Psoas muscle (tissue), 8 donors: ENCODE measurements around the gene GTPBP4. TPM values are rescaled to one million over a fixed set of nuclear protein-coding genes. Genes with fewer than 3 reads are reported as not detected.

Experiments
- ATAC-seq, 4 donors: fragments of 200-7000 bp; cut with Tn5 transposase; one replicate each; pipeline ENCODE4 v1.9.1; 2020; ENCODE audit warnings: moderate library complexity in 3 of 4, mild to moderate bottlenecking in 2 of 4
- DNase-seq, 2 donors: peaks; one replicate each; pipeline ENCODE4 v3.0.0-alpha.2; 2020
- H3K27ac ChIP-seq: fragments of 200-600 bp; one replicate; pipeline ENCODE4 v1.8.0; 2022
- H3K27me3 ChIP-seq, 3 donors: fragments of 200-600 bp in 1 of 3; one replicate each; pipeline versions ENCODE4 v1.6.1 to v1.8.0; 2013 to 2022; ENCODE audit warnings: low read length in 2 of 3, mild to moderate bottlenecking in 2 of 3, moderate library complexity in 1 of 3; ENCODE audit not compliant: insufficient read depth in 3 of 3
- H3K36me3 ChIP-seq, 2 donors: fragments of 200-600 bp in 1 of 2; one replicate each; pipeline versions ENCODE4 v1.6.1 to v1.8.0; 2013 to 2022; ENCODE audit warnings: low read depth in 1 of 2, mild to moderate bottlenecking in 1 of 2, moderate library complexity in 1 of 2; ENCODE audit not compliant: insufficient read depth in 1 of 2
- H3K4me1 ChIP-seq: fragments of 200-600 bp; one replicate; pipeline ENCODE4 v1.8.0; 2022
- H3K4me3 ChIP-seq: fragments of 200-600 bp; one replicate; pipeline ENCODE4 v1.8.0; 2022; ENCODE audit warnings: mild to moderate bottlenecking
- H3K9me3 ChIP-seq: fragments of 200-600 bp; one replicate; pipeline ENCODE4 v1.8.0; 2022
- CTCF ChIP-seq: fragments of 200-600 bp; IDR thresholded peaks from one replicate; pipeline ENCODE4 v1.8.0; 2022; ENCODE audit warnings: antibody characterized with exemption
- WGBS, 3 donors: extraction: QIAGEN DNeasy Blood & Tissue Kit; methylation state at CpG; one replicate each; pipeline versions ENCODE4 v1.1.6 to v1.1.7; 2013; 5-methylcytosine and 5-hydroxymethylcytosine counted together
- intact Hi-C, 2 donors: fragments of 100-400 bp; cut with DNase I; formaldehyde crosslinking; loops; one replicate each; pipeline versions ENCODE4 v1.11.0 to v1.14.2; 2022
- polyA plus RNA-seq, 3 donors: library from polyadenylated mRNA; stranded (reverse); fragments of 200-250 nt; gene quantifications; one replicate each; pipeline ENCODE4 v1.2.3, GENCODE V29; 2013
- total RNA-seq, 4 donors: library from RNA; stranded (reverse); fragmentation: NEBNext Ultra II Directional in 2 of 4; extraction: Animal tissue kit (Norgen Biotek cat#: 25700) in 2 of 4; gene quantifications; one replicate each; pipeline versions ENCODE4 v1.2.1 to v1.2.4, GENCODE V29; 2021 to 2023
- donor health status: healthy with polysubstance abuse.
- donor health status: DM: no; HTN: no; CAD: no; lungs with moderate emphysema.
- donor health status: Bipolar disorder and iron deficiency.
- donor health status: healthy.
- donor health status: DM: yes; HTN: yes; CAD: no.
- donor health status: DM: no; HTN: no; CAD: no.
- donor health status: DM: no; HTN: no; CAD: no.
- donor health status: DM: yes; HTN: yes; CAD: no.

GTPBP4 gene
- total and polyA plus RNA-seq, 7 donors, result 36.3 to 134 (median 70.2) TPM

DNA sequence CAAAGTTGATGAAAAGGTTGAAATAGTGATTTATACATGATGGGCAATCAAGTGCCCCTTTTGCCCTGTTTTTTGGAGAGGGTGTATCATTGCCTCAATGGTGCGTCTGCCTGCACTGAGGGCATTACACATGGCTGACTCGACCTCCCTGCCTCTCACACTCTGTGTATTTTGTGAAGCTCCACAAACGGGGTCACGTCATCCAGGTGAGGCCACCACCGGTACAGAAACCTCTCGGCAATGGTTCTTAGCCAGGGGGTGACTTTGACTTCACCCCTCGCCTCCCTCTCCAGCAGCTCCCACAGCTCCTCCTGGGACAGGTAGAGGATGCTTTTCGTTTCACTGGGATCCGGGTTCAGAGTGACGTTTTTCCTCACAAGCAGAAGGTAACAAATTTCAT is 31.1 kb downstream of the GTPBP4 start:
- no peaks in the 10 kb centered on the region for H3K9me3 ChIP-seq
- H3K27me3 ChIP-seq, result no peaks in the 10 kb centered on the region
- peaks cover 9 to 75% of the 10 kb centered on the region in 2 donors for H3K36me3 ChIP-seq
- peaks cover 15% of the 10 kb centered on the region for H3K4me1 ChIP-seq
- TF ChIP-seq CTCF, result no peak
- H3K27ac ChIP-seq, result peak overlapping the region; percentile 9
- WGBS, 3 donors, result 90 to 92% (median 91%) methylated on average over 10 of the region's 10 CpGs
- no peak for DNase-seq
- H3K4me3 ChIP-seq, result no peak overlapping the region
- intact Hi-C loops, result no loop called here
- ATAC-seq, result no peak

GRCh38 chr10:1020460-1020859 is 32.2 kb downstream of the GTPBP4 start:
- Histone ChIP-seq H3K9me3 (no peaks in the 10 kb centered on the region), H3K4me1 (peaks cover 17% of the 10 kb centered on the region), H3K27ac (no peak overlapping the region), H3K27me3 (no peaks in the 10 kb centered on the region), H3K36me3 (peaks cover 4 to 67% of the 10 kb centered on the region in 2 donors), H3K4me3 (no peak overlapping the region)
- no peak for TF ChIP-seq CTCF
- ATAC-seq (no peak), DNase-seq (no peak)
- 84 to 92% (median 86%) methylated on average over 10 of the region's 10 CpGs for WGBS, 3 donors
- intact Hi-C loops, result loop anchor here in 1 of 2 donors (5.0 kb wide), 1 partner anchor 42 kb away; no protein-coding TSS in a partner anchor

- Histone ChIP-seq H3K27me3 (no peaks in the 10 kb centered on the region), H3K27ac (no peak overlapping the region), H3K4me1 (peaks cover 17% of the 10 kb centered on the region), H3K9me3 (no peaks in the 10 kb centered on the region), H3K36me3 (peaks cover 4 to 62% of the 10 kb centered on the region in 2 donors), H3K4me3 (no peak overlapping the region)
- 93 to 96% (median 94%) methylated on average over 7 to 9 of the region's 9 CpGs for WGBS, 3 donors
- TF ChIP-seq CTCF, result no peak
- intact Hi-C loops, result loop anchor here in 1 of 2 donors (5.0 kb wide), 1 partner anchor 41 kb away; no protein-coding TSS in a partner anchor
- no peak for ATAC-seq
- no peak for DNase-seq
These were observed 32.7 kb downstream of the GTPBP4 start for GRCh38 chr10:1020958-1021357.

DNA sequence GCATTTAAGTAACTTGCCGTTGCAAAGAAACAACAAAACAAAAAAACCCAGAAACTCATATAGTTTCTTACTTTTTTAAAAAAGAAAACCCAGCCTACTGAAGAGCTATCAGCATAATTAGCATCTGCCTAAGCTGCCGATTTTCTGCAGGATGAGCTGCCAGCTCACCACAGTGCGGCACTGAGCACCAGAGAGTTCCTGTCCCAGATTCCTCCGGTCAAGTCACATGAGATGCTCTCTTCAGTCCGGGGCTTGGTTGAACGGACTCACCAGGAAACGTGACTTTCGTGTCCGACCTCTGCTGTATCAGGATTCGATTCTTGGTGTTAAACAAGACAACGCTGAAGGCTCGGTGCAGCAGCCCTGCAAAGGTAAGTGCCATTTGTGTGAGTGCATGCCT is 34.2 kb downstream of the GTPBP4 start:
- H3K27me3 ChIP-seq, result no peaks in the 10 kb centered on the region
- peak; percentile 63 to 77 (median 70) for ATAC-seq
- no peaks in the 10 kb centered on the region for H3K9me3 ChIP-seq
- WGBS, 3 donors, result 44 to 60% (median 51%) methylated on average over 12 of the region's 12 CpGs
- DNase-seq, result peak in 1 of 2 donors; percentile 70
- H3K4me1 ChIP-seq, result peaks cover 24% of the 10 kb centered on the region
- H3K4me3 ChIP-seq, result peak overlapping the region; percentile 51
- no peak for TF ChIP-seq CTCF
- peak overlapping the region; percentile 88 for H3K27ac ChIP-seq
- intact Hi-C loops, result loop anchor here in 1 of 2 donors (5.0 kb wide), 1 partner anchor 40 kb away; no protein-coding TSS in a partner anchor
- peaks cover 2 to 48% of the 10 kb centered on the region in 2 donors for H3K36me3 ChIP-seq

GRCh38 chr10:1024103-1024502 is 35.9 kb downstream of the GTPBP4 start:
- no peak for DNase-seq
- Histone ChIP-seq H3K36me3 (peaks cover 5 to 33% of the 10 kb centered on the region in 2 donors), H3K27ac (peak overlapping the region; percentile 88), H3K4me1 (peaks cover 26% of the 10 kb centered on the region), H3K4me3 (peak overlapping the region; percentile 58), H3K9me3 (no peaks in the 10 kb centered on the region), H3K27me3 (no peaks in the 10 kb centered on the region)
- WGBS, 3 donors, result 49 to 81% (median 59%) methylated on average over 12 of the region's 12 CpGs
- intact Hi-C loops, result loop anchor here in 1 of 2 donors (5.0 kb wide), 1 partner anchor 38 kb away; no protein-coding TSS in a partner anchor
- peak in 2 of 4 donors; percentile 1 to 2 for ATAC-seq
- no peak for TF ChIP-seq CTCF
